Caco-2 (cell line): Measurements from ENCODE around the gene PLA2G4B. TPM values are rescaled to one million over a fixed set of nuclear protein-coding genes. Genes with fewer than 3 reads are reported as not detected.
A peak's percentile ranks its signal among the peaks of the same experiment; 100 is the strongest.

Experiments used
- BruUV-seq: library from RNA; stranded (reverse); fragments of 400-500 nt; replicated peaks from 2 replicates; lab custom pipeline; 2021; lab: Mats Ljungman, UMichigan
- CTCF ChIA-PET: fragments of 300-600 bp; sonication (Branson Sonifier 250); formaldehyde crosslinking; loops from one replicate; lab custom pipeline; 2022; ENCODE audit warnings: antibody characterized with exemption; lab: Charles Lee
- POLR2A ChIA-PET: fragments of 300-600 bp; sonication (Branson Sonifier 250); formaldehyde crosslinking; loops from one replicate; lab custom pipeline; 2022; ENCODE audit warnings: antibody characterized with exemption; lab: Charles Lee
- DNase-seq, 2 experiments: peaks; one replicate each; pipeline versions ENCODE4 v3.0.0 to v3.0.0-alpha.2; 2020 to 2022
- H3K27me3 ChIP-seq: replicated peaks from 2 replicates; pipeline ENCODE4 v1.6.0; 2011; ENCODE audit warnings: low read length; ENCODE audit not compliant: control insufficient read depth, insufficient read depth
- H3K36me3 ChIP-seq: 2 replicates; pipeline ENCODE4 v1.5.1; 2011; ENCODE audit warnings: low read length; ENCODE audit not compliant: control insufficient read depth, insufficient read depth
- H3K4me1 ChIP-seq: fragments of 250-450 bp; sonication (Bioruptor Pico); 2 replicates; pipeline ENCODE4 v1.5.1; 2020; ENCODE audit warnings: mild to moderate bottlenecking
- H3K4me3 ChIP-seq: 2 replicates; pipeline ENCODE4 v1.5.1; 2011; ENCODE audit warnings: low read depth, mild to moderate bottlenecking, control low read depth, low read length
- H3K9me3 ChIP-seq: fragments of 250-450 bp; sonication (Bioruptor Pico); 2 replicates; pipeline ENCODE4 v1.5.1; 2020; ENCODE audit warnings: mild to moderate bottlenecking, moderate library complexity
- H3K27ac Mint-ChIP-seq: one replicate; pipeline ENCODE4 v1.8.0; 2022; ENCODE audit warnings: mixed read lengths; ENCODE audit not compliant: unreplicated experiment
- H3K27me3 Mint-ChIP-seq: one replicate; pipeline ENCODE4 v1.8.0; 2022; ENCODE audit warnings: mixed read lengths; ENCODE audit not compliant: insufficient read depth, unreplicated experiment
- H3K36me3 Mint-ChIP-seq: one replicate; pipeline ENCODE4 v1.8.0; 2022; ENCODE audit warnings: mild to moderate bottlenecking, mixed read lengths; ENCODE audit not compliant: insufficient read depth, unreplicated experiment
- H3K4me1 Mint-ChIP-seq: one replicate; pipeline ENCODE4 v1.8.0; 2022; ENCODE audit warnings: low read depth, mixed read lengths; ENCODE audit not compliant: unreplicated experiment
- H3K4me3 Mint-ChIP-seq: one replicate; pipeline ENCODE4 v1.8.0; 2022; ENCODE audit warnings: mild to moderate bottlenecking, moderate library complexity, mixed read lengths; ENCODE audit not compliant: unreplicated experiment
- H3K9me3 Mint-ChIP-seq: one replicate; pipeline ENCODE4 v1.8.0; 2022; ENCODE audit warnings: mixed read lengths; ENCODE audit not compliant: unreplicated experiment
- CTCF ChIP-seq, 2 experiments: fragments of 200-600 bp in 1 of 2; IDR thresholded peaks; 1 replicate in 1 of 2; 2 replicates in 1 of 2; pipeline versions ENCODE4 v1.5.1 to v1.8.0; 2011 to 2022; ENCODE audit warnings: antibody characterized with exemption in 1 of 2, control low read depth in 1 of 2, inconsistent platforms in 1 of 2, low read depth in 1 of 2, low read length in 1 of 2, mild to moderate bottlenecking in 1 of 2, moderate library complexity in 1 of 2; ENCODE audit not compliant: insufficient read depth in 1 of 2, severe bottlenecking in 1 of 2, unreplicated experiment in 1 of 2
- intact Hi-C: fragments of 100-400 bp; cut with micrococcal nuclease; formaldehyde crosslinking; loops from one replicate; pipeline ENCODE4 v1.10.0; 2022; ENCODE audit not compliant: unreplicated experiment
- total RNA-seq: library from RNA; stranded (reverse); gene quantifications from 2 replicates; pipeline ENCODE4 v1.2.3, GENCODE V29; 2022

The PLA2G4B gene
- total RNA-seq, 1 experiment from 2014 or later, result 6.0 TPM

GRCh38 chr15:41827290-41827879, 11.3 kb upstream of the PLA2G4B start:
- H3K27ac Mint-ChIP-seq, result peak overlapping the region; percentile 89
- Histone ChIP-seq H3K9me3 (no peaks in the 10 kb centered on the region), H3K4me3 (peak overlapping the region; percentile 86), H3K4me1 (no peaks in the 10 kb centered on the region), H3K36me3 (no peaks in the 10 kb centered on the region), H3K27me3 (no peaks in the 10 kb centered on the region)
- no peaks in the 10 kb centered on the region for H3K9me3 Mint-ChIP-seq
- peak overlapping the region; percentile 91 for H3K4me3 Mint-ChIP-seq
- BruUV-seq, result no TSS peak
- peaks cover 12% of the 10 kb centered on the region for H3K4me1 Mint-ChIP-seq
- no peak for TF ChIP-seq CTCF (IDR thresholded peaks at IDR 0.05; ENCODE audit: insufficient read depth in 1 of 2, low read depth in 1 of 2, low read length in 1 of 2, severe bottlenecking in 1 of 2, unreplicated experiment in 1 of 2)
- H3K36me3 Mint-ChIP-seq, result peaks cover 17% of the 10 kb centered on the region
- ChIA-PET POLR2A (no interaction called here), CTCF (interaction anchor here (0.7 to 1.2 kb wide), 3 partner anchors 53 to 361 kb away, joined by 3 read pairs; partner anchors contain the start of gene MAPKBP1)
- no peaks in the 10 kb centered on the region for H3K27me3 Mint-ChIP-seq
- DNase-seq, result peak in 1 of 2 experiments; percentile 30
- intact Hi-C loops, result loop anchor here (5.0 kb wide), 1 partner anchor 75 kb away; no protein-coding TSS in a partner anchor

- no peaks in the 10 kb centered on the region for H3K9me3 ChIP-seq
- H3K4me3 ChIP-seq, result peak within 1 kb of the TSS; percentile 86
- no peaks in the 10 kb centered on the region for H3K4me1 ChIP-seq
- peaks cover 12% of the 10 kb centered on the region for H3K36me3 Mint-ChIP-seq
- H3K4me3 Mint-ChIP-seq, result peak within 1 kb of the TSS; percentile 91
- H3K36me3 ChIP-seq, result no peaks in the 10 kb centered on the region
- intact Hi-C loops, result loop anchor here (5.0 kb wide), 1 partner anchor 74 kb away; no protein-coding TSS in a partner anchor
- peak within 1 kb of the TSS; percentile 89 for H3K27ac Mint-ChIP-seq
- BruUV-seq, result no TSS peak
- ChIA-PET POLR2A (no interaction called here), CTCF (interaction anchor here (1.0 to 1.2 kb wide), 2 partner anchors 77 to 362 kb away, joined by 3 read pairs; no protein-coding TSS in a partner anchor)
- DNase-seq, result peak; percentile 90 to 93
- no peaks in the 10 kb centered on the region for H3K27me3 ChIP-seq
- H3K4me1 Mint-ChIP-seq, result peaks cover 12% of the 10 kb centered on the region
- H3K9me3 Mint-ChIP-seq, result no peaks in the 10 kb centered on the region
- H3K27me3 Mint-ChIP-seq, result no peaks in the 10 kb centered on the region
- TF ChIP-seq CTCF (IDR thresholded peaks at IDR 0.05; ENCODE audit: insufficient read depth in 1 of 2, low read depth in 1 of 2, low read length in 1 of 2, severe bottlenecking in 1 of 2, unreplicated experiment in 1 of 2), result no peak
Measured at GRCh38 chr15:41827880-41828806, 10.5 kb upstream of the PLA2G4B start, which contains the start of gene JMJD7. Gene JMJD7 (plus strand): TSS chr15:41828092. CDS start chr15:41828125, 33 bp downstream.

GRCh38 chr15:41828807-41829141, 9.9 kb upstream of the PLA2G4B start:
- Mint-ChIP-seq H3K4me3 (peak overlapping the region; percentile 91), H3K9me3 (no peaks in the 10 kb centered on the region), H3K36me3 (peaks cover 12% of the 10 kb centered on the region), H3K27me3 (no peaks in the 10 kb centered on the region), H3K4me1 (peaks cover 12% of the 10 kb centered on the region), H3K27ac (peak overlapping the region; percentile 89)
- no peak for DNase-seq
- ChIA-PET POLR2A (no interaction called here), CTCF (no interaction called here)
- H3K4me3 ChIP-seq, result peak overlapping the region; percentile 86
- no peaks in the 10 kb centered on the region for H3K27me3 ChIP-seq
- no peaks in the 10 kb centered on the region for H3K4me1 ChIP-seq
- H3K36me3 ChIP-seq, result no peaks in the 10 kb centered on the region
- TSS peak; percentile 59 for BruUV-seq
- H3K9me3 ChIP-seq, result no peaks in the 10 kb centered on the region
- TF ChIP-seq CTCF (IDR thresholded peaks at IDR 0.05; ENCODE audit: insufficient read depth in 1 of 2, low read depth in 1 of 2, low read length in 1 of 2, severe bottlenecking in 1 of 2, unreplicated experiment in 1 of 2), result no peak
- intact Hi-C loops, result loop anchor here (5.0 kb wide), 1 partner anchor 74 kb away; no protein-coding TSS in a partner anchor
